Mucosa of rectum (tissue), 2 donors: ENCODE results near the gene TSC22D2.

Experiments
- H3K27ac ChIP-seq, 2 donors: one replicate each; pipeline ENCODE4 v1.7.0; 2013; ENCODE audit warnings: inconsistent platforms in 2 of 2, low read depth in 2 of 2, low read length in 2 of 2
- H3K27me3 ChIP-seq, 2 donors: one replicate each; pipeline ENCODE4 v1.7.0; 2013; ENCODE audit warnings: low read length in 2 of 2; ENCODE audit not compliant: control insufficient read depth in 2 of 2, insufficient read depth in 2 of 2
- H3K36me3 ChIP-seq, 2 donors: one replicate each; pipeline ENCODE4 v1.7.0; 2013; ENCODE audit warnings: low read length in 2 of 2; ENCODE audit not compliant: control insufficient read depth in 2 of 2, insufficient read depth in 2 of 2
- H3K4me1 ChIP-seq, 2 donors: one replicate each; pipeline ENCODE4 v1.7.0; 2013; ENCODE audit warnings: low read length in 2 of 2, mild to moderate bottlenecking in 1 of 2; ENCODE audit not compliant: control insufficient read depth in 2 of 2, insufficient read depth in 2 of 2
- H3K4me3 ChIP-seq, 2 donors: one replicate each; pipeline ENCODE4 v1.7.0; 2013; ENCODE audit warnings: low read length in 2 of 2
- H3K9ac ChIP-seq, 2 donors: one replicate each; pipeline ENCODE4 v1.7.0; 2013; ENCODE audit warnings: low read length in 2 of 2, low read depth in 1 of 2, mild to moderate bottlenecking in 1 of 2
- H3K9me3 ChIP-seq, 2 donors: one replicate each; pipeline ENCODE4 v1.7.0; 2013; ENCODE audit warnings: low read length in 2 of 2; ENCODE audit not compliant: control insufficient read depth in 2 of 2
- donor health status: healthy.
- donor health status: Normal muscosa, but diverticular disease.

TSC22D2 gene

DNA sequence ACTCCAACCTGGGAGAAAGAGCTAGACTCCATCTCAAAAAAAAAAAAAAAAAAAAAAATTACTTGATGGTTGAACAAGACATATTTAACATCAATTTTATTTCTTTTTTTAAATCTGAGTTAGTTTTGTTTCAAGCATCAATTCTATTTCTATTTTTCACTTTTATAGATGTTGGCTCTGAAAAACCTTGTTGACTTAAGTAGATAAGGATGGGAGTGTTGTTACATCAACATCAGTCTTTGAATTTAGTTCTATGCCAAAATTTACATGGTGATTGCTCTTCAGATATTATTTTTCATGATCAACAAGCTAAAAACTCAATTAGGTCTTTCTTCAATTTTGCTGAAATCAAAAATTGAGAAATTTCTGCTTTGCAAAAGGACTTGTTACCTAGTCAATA is 71.3 kb downstream of the TSC22D2 start:
- no peaks in the 10 kb centered on the region for H3K36me3 ChIP-seq
- H3K9ac ChIP-seq: no peak overlapping the region
- no peak overlapping the region for H3K27ac ChIP-seq
- no peaks in the 10 kb centered on the region for H3K27me3 ChIP-seq
- no peak overlapping the region for H3K4me3 ChIP-seq
- H3K9me3 ChIP-seq: peaks cover 0 to 2% of the 10 kb centered on the region in 2 donors
- no peaks in the 10 kb centered on the region for H3K4me1 ChIP-seq

DNA sequence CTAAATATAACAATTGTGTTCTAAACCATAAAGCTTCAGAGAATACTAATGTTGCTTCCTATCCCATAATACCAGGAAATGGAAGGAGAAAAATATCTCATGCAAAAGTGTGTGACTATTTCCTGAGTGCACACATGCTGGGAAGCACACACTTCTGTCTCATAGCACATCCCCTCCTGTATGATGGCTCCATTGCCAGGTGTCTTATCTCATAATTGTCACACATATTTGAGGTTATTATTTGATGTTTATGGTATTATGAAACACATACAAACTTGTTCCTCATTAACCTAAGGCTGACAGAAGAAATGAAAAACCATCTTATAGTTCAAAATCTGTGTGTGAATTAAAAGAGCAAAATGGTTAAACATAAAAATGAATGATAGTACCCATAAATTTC is 72.8 kb downstream of the TSC22D2 start:
- no peak overlapping the region for H3K4me3 ChIP-seq
- H3K9ac ChIP-seq: no peak overlapping the region
- no peak overlapping the region for H3K27ac ChIP-seq
- no peaks in the 10 kb centered on the region for H3K4me1 ChIP-seq
- no peaks in the 10 kb centered on the region for H3K36me3 ChIP-seq
- peaks cover 0 to 2% of the 10 kb centered on the region in 2 donors for H3K9me3 ChIP-seq
- H3K27me3 ChIP-seq: no peaks in the 10 kb centered on the region

DNA sequence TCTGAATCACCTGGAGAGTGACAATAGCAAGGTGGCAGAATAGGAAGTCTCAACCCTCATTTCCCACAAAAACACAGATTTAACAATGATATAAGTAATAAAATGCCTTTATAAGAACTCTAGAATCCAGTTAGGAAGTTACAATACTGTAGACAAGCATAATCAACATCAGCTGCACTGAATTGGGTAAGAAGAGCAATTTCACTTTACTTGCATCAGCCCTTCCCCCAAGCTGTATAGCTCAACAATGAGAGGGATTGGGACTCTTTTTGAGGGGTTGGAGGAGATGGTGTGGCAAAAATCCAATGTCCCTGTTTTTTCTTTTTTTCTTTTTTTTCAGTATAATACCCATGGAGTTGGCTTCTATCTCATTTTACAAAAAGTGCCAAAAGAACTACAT is 75.1 kb downstream of the TSC22D2 start:
- H3K9me3 ChIP-seq: peaks cover 2 to 5% of the 10 kb centered on the region in 2 donors

DNA sequence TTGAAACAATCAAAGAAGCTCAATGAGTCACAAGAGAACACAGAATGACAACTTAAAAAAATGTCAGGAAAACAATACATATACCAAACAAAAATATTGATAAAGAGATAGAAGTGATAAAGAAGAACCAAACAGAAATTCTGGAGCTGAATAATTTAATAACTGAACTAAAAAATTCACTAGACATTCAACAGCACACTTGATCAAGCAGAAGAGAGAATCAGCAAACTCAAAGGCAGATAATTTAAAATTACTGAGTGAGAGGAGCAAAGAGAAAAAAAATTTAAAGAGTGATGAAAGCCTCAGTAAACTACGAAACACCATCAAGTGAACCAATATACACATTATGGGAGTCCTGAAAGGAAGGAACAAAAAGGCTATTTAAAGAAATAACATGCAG is 76.3 kb downstream of the TSC22D2 start:
- Histone ChIP-seq H3K9me3 (peaks cover 0 to 5% of the 10 kb centered on the region in 2 donors), H3K4me3 (no peak overlapping the region), H3K36me3 (no peaks in the 10 kb centered on the region), H3K27me3 (no peaks in the 10 kb centered on the region), H3K9ac (no peak overlapping the region), H3K4me1 (no peaks in the 10 kb centered on the region), H3K27ac (no peak overlapping the region)

More for the DNA sequence above, 75.1 kb downstream of the TSC22D2 start:
- Histone ChIP-seq H3K4me1 (no peaks in the 10 kb centered on the region), H3K27ac (no peak overlapping the region), H3K4me3 (no peak overlapping the region), H3K9ac (no peak overlapping the region), H3K27me3 (no peaks in the 10 kb centered on the region), H3K36me3 (no peaks in the 10 kb centered on the region)

DNA sequence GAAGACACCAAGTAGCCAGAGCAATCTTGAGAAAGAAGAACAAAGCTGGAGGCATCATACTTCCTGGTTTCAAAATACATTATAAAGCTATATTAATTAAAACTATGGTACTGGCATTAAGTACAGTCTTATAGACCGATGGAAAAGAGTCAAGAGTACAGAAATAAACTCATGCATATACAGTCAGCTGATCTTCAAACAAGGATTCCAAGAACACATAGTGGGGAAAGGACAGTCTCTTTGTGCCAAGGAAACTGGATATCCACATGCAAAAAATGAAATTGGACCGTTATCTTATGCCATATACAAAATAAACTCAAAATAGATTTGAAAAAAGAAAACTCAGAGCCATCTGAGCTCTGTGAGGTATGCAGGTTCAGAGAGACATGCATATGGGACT is 80.8 kb downstream of the TSC22D2 start:
- H3K27me3 ChIP-seq: no peaks in the 10 kb centered on the region
- no peak overlapping the region for H3K9ac ChIP-seq
- peaks cover 0 to 5% of the 10 kb centered on the region in 2 donors for H3K9me3 ChIP-seq
- peaks cover 0 to 4% of the 10 kb centered on the region in 2 donors for H3K4me1 ChIP-seq
- no peak overlapping the region for H3K4me3 ChIP-seq
- H3K27ac ChIP-seq: no peak overlapping the region
- no peaks in the 10 kb centered on the region for H3K36me3 ChIP-seq

DNA sequence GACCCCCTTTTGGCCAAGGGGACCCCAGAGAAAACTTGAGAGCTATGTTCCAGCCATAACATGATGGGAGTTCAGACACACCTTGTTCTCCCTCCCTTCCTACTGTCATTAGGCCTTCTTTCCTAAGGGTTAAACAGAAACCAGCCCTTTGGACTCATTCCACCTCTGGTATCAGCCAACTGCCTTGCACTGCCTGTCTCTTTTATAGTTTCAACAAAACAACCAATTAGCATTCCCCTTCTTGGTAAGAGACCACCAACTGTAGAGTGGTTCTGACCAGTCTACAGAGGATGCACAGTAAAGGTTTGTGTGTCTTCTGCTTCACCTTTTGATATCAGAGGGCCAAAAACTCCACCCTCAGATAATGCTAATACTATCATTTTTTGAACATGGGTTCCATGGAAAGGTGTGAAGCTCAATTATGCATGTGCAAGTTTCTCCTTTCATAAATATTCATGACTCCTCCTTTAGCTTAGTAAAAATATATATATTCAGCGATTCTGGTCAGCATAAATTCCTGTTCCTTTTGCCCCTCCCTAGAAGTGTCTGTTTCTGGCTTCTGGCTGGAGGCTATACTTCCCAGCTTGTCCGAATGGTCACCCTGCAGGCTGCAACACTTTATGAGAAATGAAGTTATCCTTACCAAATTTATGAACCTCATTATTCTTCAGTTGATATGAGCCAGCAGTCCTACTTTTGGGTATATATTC is 82.3 kb downstream of the TSC22D2 start:
- H3K9ac ChIP-seq: no peak overlapping the region
- H3K27ac ChIP-seq: no peak overlapping the region
- H3K36me3 ChIP-seq: no peaks in the 10 kb centered on the region
- peaks cover 0 to 5% of the 10 kb centered on the region in 2 donors for H3K9me3 ChIP-seq
- H3K4me3 ChIP-seq: no peak overlapping the region
- peaks cover 0 to 4% of the 10 kb centered on the region in 2 donors for H3K4me1 ChIP-seq
- H3K27me3 ChIP-seq: no peaks in the 10 kb centered on the region

DNA sequence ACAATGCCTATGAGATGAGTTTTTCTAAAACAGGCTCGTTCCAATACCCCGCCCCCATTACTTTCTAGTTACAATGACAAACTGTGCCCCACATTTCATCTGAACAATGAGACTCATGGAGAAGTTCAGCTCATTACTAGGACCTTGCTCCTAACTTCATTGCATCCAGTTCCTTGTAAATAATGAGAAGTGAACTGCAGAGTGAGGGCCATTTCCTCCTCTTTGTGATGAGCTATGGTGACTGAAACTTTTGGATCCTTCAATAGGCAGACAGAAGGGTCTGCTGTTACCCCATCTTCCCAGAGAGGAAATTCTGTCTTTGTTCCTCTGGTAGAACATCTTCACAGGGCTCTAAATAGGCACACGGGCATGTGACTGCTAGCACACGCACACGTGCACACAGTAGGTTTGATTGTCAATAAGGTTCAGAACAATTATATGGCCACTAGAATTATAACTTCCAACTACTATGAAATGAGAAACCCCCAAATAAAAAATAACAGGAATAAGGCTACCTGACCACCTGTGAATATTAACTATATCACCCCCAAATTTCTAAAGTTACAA is 86.4 kb downstream of the TSC22D2 start:
- H3K9ac ChIP-seq: no peak overlapping the region
- no peaks in the 10 kb centered on the region for H3K9me3 ChIP-seq
- peaks cover 0 to 4% of the 10 kb centered on the region in 2 donors for H3K4me1 ChIP-seq
- no peaks in the 10 kb centered on the region for H3K27me3 ChIP-seq
- no peak overlapping the region for H3K4me3 ChIP-seq
- no peak overlapping the region for H3K27ac ChIP-seq
- no peaks in the 10 kb centered on the region for H3K36me3 ChIP-seq

DNA sequence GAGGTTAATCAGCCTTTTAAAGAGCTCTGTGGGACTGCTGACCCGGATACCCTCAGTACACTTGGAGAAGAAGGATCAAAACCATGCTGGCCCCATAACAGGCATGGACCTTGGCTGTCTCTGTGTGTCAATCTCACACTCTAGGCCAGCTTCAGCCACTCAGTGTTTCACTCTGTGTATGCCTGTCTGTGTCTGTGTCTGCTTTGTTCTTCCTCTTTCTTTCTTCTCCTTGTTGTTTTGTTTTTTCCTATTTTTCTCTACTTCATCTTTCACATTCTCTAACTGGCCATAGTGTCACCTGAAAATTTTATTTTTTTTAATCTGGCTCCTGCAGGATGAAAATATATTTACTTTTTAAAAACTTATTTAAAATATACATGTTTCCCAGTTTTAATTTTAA is 87.1 kb downstream of the TSC22D2 start:
- H3K9ac ChIP-seq: no peak overlapping the region
- peaks cover 0 to 3% of the 10 kb centered on the region in 2 donors for H3K4me1 ChIP-seq
- H3K9me3 ChIP-seq: no peaks in the 10 kb centered on the region
- H3K36me3 ChIP-seq: no peaks in the 10 kb centered on the region
- no peaks in the 10 kb centered on the region for H3K27me3 ChIP-seq
- H3K4me3 ChIP-seq: no peak overlapping the region
- no peak overlapping the region for H3K27ac ChIP-seq

DNA sequence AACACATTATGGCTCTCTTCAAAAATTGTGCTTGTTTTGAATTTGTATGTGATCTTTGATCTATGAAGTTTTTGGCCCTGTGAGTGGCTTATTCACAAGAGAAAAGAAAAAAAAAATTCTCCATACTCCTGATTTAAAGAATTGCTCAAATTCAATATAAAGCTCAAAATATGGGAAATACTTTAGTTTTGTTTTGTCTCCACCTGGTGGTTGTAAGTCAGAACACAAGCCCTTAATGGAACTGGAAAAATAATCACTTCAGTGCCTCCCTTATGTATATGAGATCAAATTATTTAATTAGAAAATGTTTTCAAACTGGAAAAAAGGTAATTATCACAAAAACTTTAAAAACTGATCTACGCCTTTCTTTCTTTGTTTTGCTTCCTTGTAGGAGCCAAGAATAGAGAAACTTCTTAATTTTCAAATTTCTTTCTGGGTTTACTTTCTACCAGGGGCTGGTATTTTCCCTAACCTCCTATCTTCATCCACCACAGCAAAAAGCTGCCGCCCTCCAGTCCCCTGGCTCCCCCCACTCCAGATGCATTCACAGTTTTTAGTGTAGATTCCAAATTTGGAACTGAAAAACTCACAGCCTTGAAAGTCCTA is 87.6 kb downstream of the TSC22D2 start:
- Histone ChIP-seq H3K27ac (no peak overlapping the region), H3K36me3 (no peaks in the 10 kb centered on the region), H3K4me1 (no peaks in the 10 kb centered on the region), H3K9me3 (no peaks in the 10 kb centered on the region), H3K9ac (no peak overlapping the region), H3K27me3 (no peaks in the 10 kb centered on the region), H3K4me3 (no peak overlapping the region)

DNA sequence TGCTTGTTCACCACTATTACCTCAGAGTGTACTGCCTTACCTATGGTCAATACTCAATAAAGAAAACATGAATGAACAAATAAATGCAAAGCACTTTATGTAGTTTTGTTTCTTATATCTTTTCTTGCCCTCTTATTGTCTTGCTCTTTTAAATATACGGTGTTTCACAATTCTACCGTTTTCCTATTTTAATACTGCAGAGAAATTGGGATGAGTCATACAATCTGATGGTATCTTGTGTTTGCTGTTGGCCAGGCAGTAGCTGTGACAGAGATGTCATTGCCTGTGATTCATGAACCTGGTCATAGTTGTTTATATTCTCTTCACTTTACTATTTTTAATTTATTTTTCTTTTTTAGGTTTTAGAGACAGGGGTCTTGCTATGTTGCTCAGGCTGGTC is 89.9 kb downstream of the TSC22D2 start:
- Histone ChIP-seq H3K27ac (no peak overlapping the region), H3K4me3 (no peak overlapping the region), H3K4me1 (no peaks in the 10 kb centered on the region), H3K9me3 (no peaks in the 10 kb centered on the region), H3K27me3 (no peaks in the 10 kb centered on the region), H3K36me3 (no peaks in the 10 kb centered on the region), H3K9ac (no peak overlapping the region)
